Germinal center (tissue), 1 donor: Measurements from ENCODE around the gene TMEM209.
"Not testable (repeated sequence)": the region's sequence is repeated elsewhere in the genome, so short reads cannot be mapped to it uniquely, and the experiment has no call there.

Experiments
- DNase-seq: peaks from one replicate; pipeline ENCODE4 v3.0.0; 2012; ENCODE audit warnings: mixed read lengths, low spot score

TMEM209 gene

DNA sequence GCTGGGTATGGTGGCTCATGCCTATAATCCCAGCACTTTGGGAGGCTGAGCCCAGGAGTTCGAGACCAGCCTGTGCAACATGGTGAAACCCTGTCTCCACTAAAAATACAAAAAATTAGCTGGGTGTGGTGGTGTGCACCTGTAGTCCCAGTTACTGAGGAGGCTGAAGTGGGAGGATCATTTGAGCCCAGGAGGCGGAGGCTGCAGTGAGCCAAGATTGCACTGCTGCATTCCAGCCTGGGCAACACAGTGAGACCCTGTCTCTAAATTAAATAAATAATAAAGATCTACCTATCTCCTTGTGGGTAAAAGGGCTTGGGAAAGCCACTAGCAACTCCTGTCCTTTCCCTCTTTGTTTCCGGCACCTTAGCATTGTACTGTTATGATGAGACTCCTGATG lies 78.4 kb downstream of the TMEM209 start:
- DNase-seq = not testable (repeated sequence)

- DNase-seq = no peak
Observed at GRCh38 chr7:130124711-130125110, 80.5 kb downstream of the TMEM209 start.

GRCh38 chr7:130123501-130123900 lies 81.7 kb downstream of the TMEM209 start:
- DNase-seq = no peak

- DNase-seq = no peak
Observed at GRCh38 chr7:130118801-130119200, 86.4 kb downstream of the TMEM209 start.

DNA sequence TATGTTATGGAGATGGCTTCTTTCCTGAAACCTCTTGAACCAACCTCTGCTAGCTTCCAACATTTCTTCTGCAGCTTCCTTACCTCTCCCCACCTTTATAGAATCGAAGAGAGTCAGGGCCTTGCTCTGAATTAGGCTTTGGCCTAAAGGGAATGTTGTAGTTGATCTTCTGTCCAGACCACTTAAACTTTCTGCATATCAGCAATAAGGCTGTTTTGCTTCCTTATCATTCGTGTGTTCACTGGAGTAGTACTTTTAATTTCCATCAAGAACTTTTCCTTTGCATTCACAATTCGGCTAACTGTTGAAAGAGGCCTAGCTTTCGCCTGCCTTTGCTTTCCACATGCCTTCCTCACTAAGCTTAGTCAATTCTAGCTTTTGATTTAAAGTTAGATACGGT lies 86.9 kb downstream of the TMEM209 start:
- no peak for DNase-seq

DNA sequence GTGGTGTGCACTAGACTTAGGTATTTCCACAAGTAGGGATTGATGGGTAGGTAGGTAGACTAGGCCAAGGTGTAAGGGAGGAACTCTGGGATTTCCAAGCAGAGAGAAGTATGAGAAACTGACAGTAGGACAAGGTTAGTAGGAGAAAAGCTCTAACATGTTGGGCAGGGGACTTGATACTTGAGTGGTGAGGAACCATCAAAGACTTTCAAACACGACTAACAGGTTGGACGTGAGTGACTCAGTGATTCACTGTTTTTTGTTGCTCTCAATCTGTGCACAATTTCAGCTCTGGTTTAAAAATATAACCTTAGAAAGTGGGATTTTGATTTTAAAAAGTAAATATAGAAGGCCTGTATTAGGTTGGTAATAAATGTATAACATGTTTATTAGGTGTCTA lies 90.4 kb downstream of the TMEM209 start:
- DNase-seq = no peak
